ENCODE data around the gene AEN. TPM values are rescaled to one million over a fixed set of nuclear protein-coding genes. Genes with fewer than 3 reads are reported as not detected.

AEN gene
- total RNA-seq, 3 donors from 2014 or later = 8.9 to 22.6 (median 13.3) TPM

DNA sequence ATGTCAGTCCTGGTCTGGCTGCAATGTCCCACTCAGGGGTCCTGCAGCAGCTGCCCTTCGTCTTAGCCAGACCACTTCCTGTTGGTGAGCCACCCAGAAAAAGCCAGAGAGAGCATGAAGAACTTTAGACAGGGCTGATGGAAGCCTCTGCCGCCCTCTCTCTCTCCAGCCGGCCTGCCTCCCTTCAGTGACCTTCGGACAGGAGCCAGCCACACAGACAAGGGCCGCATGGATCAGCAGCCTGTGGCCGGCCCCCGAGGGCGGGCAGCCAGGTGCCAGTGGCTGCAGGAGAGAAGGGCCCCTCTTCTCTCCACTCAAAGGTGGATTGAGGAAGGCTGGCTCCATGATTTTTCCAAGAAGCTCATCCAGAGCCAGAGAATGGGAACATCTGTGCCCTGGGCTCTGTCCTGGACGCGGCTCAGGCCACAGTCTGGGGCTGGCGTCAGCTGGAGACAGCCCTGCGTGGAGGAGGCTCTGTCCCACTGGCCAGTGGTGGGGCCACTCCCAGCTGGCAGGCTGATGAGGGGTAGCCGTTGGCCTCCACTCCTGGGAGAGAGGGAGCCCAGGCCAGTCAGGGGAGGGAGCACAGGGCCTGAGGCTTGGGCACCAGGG, 60.6 kb downstream of the AEN start:
- ATAC-seq (peak; percentile 17), DNase-seq (no peak)
- intact Hi-C loops (cut with DNase I, micrococcal nuclease) = no loop called here

More for the DNA sequence above, 60.6 kb downstream of the AEN start:
- no peaks in the 10 kb centered on the region for H3K36me3 ChIP-seq (ENCODE audit: low read depth)
- no peaks in the 10 kb centered on the region for H3K9me3 ChIP-seq
- no peaks in the 10 kb centered on the region for H3K4me1 ChIP-seq (ENCODE audit: low read depth)
- TF ChIP-seq, protein P1, sequence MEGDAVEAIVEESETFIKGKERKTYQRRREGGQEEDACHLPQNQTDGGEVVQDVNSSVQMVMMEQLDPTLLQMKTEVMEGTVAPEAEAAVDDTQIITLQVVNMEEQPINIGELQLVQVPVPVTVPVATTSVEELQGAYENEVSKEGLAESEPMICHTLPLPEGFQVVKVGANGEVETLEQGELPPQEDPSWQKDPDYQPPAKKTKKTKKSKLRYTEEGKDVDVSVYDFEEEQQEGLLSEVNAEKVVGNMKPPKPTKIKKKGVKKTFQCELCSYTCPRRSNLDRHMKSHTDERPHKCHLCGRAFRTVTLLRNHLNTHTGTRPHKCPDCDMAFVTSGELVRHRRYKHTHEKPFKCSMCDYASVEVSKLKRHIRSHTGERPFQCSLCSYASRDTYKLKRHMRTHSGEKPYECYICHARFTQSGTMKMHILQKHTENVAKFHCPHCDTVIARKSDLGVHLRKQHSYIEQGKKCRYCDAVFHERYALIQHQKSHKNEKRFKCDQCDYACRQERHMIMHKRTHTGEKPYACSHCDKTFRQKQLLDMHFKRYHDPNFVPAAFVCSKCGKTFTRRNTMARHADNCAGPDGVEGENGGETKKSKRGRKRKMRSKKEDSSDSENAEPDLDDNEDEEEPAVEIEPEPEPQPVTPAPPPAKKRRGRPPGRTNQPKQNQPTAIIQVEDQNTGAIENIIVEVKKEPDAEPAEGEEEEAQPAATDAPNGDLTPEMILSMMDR (IDR thresholded peaks at IDR 0.05) = no peak
- H3K4me3 ChIP-seq = no peak overlapping the region

Small RNA genes lying within 50 kb of the gene (microRNA-seq; reads per million reads assigned to microRNA genes)
- 4.7 reads per million, percentile 21 among the genes with 10 or more reads in this experiment for gene MIR1179
- gene MIR3529 = not detected
- not detected for gene MIR7-2

Other genes starting within 250 kb of the AEN start
- 10 to 100 TPM; 24.9 to 29.3 (median 27.7) TPM for gene MRPL46, start 154.0 kb upstream of the AEN start, total RNA-seq
- 10 to 100 TPM; 44.7 to 54.6 (median 52.6) TPM for gene MRPS11, start 153.6 kb upstream of the AEN start, total RNA-seq
- 1 to 10 TPM; 3.9 to 8.4 (median 7.3) TPM for gene DET1, start 74.7 kb upstream of the AEN start, total RNA-seq
- 10 to 100 TPM; 32.2 to 69.0 (median 55.4) TPM for gene ISG20, start 17.7 kb downstream of the AEN start, total RNA-seq
- gene ACAN, start 182.1 kb downstream of the AEN start, total RNA-seq = 1 to 10 TPM in 1 of 3 donors, under 1 TPM in 2; 0.09 to 1.3 (median 0.23) TPM

Data from mucosa of descending colon (tissue), 3 donors.